HepG2 (cell line): ENCODE measurements around the gene PHACTR1.
"Not testable (repeated sequence)": the region's sequence is repeated elsewhere in the genome, so short reads cannot be mapped to it uniquely, and the experiment has no call there.

Source experiments
- FOSL1 ChIP-seq: sonication (generic); formaldehyde crosslinking; IDR thresholded peaks from 2 replicates; pipeline ENCODE4 v1.9.0; 2021; ENCODE audit warnings: missing genetic modification reagents, borderline replicate concordance
- GTF2F1 ChIP-seq: fragments of 150-350 bp; IDR thresholded peaks from 2 replicates; pipeline ENCODE4 v1.6.1; 2014; ENCODE audit warnings: low read length
- RAD51 ChIP-seq: fragments of 450-650 bp; IDR thresholded peaks from 2 replicates; pipeline ENCODE4 v1.6.1; 2016; ENCODE audit warnings: borderline replicate concordance
- SMARCE1 ChIP-seq: fragments of 450-650 bp; IDR thresholded peaks from 2 replicates; pipeline ENCODE4 v1.6.1; 2017; ENCODE audit warnings: borderline replicate concordance
- U2AF2 ChIP-seq: fragments of 200-400 bp; formaldehyde crosslinking; IDR thresholded peaks from 2 replicates; pipeline ENCODE4 v1.6.1; 2017; ENCODE audit warnings: low read depth, mild to moderate bottlenecking, low read length
- ZBTB7B ChIP-seq: sonication (generic); formaldehyde crosslinking; IDR thresholded peaks from 2 replicates; pipeline ENCODE4 v1.4.0; 2020; ENCODE audit warnings: missing genetic modification reagents
- ZSCAN29 ChIP-seq: sonication (generic); formaldehyde crosslinking; conservative IDR thresholded peaks from 2 replicates; pipeline ENCODE4 v1.4.0; 2020; ENCODE audit warnings: mild to moderate bottlenecking, missing genetic modification reagents
- TF ChIP-seq, protein P1 (sequence below): sonication (generic); formaldehyde crosslinking; IDR thresholded peaks from 2 replicates; pipeline ENCODE4 v1.4.0; 2020; ENCODE audit warnings: missing genetic modification reagents
- TF ChIP-seq, protein P2 (sequence below): sonication (generic); formaldehyde crosslinking; IDR thresholded peaks from 2 replicates; pipeline ENCODE4 v1.4.0; 2020; ENCODE audit warnings: mild to moderate bottlenecking, missing genetic modification reagents
- TF ChIP-seq, protein P3 (sequence below): sonication (generic); formaldehyde crosslinking; IDR thresholded peaks from 2 replicates; pipeline ENCODE4 v1.5.0; 2020; ENCODE audit warnings: mild to moderate bottlenecking, missing genetic modification reagents, moderate library complexity

DNA sequence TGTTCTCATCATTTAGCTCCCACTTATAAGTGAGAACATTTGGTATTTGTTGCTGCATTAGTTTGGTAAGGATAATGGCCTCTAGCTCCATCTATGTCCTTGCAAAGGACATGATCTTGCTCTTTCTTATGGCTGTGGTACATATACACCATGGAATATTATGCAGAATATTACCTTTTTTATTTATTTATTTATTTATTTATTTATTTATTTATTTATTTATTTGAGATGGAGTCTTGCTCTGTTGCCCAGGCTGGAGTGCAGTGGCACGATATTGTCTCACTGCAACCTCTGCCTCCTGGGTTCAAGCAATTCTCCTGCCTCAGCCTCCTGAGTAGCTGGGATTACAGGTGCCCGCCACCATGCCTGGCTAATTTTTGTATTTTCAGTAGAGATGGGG lies 14.2 kb downstream of the PHACTR1 start:
- not testable (repeated sequence) for TF ChIP-seq GTF2F1; U2AF2; RAD51; ZBTB7B; ZSCAN29; SMARCE1; FOSL1 (CRISPR knock-in tag)
- TF ChIP-seq, protein P1, sequence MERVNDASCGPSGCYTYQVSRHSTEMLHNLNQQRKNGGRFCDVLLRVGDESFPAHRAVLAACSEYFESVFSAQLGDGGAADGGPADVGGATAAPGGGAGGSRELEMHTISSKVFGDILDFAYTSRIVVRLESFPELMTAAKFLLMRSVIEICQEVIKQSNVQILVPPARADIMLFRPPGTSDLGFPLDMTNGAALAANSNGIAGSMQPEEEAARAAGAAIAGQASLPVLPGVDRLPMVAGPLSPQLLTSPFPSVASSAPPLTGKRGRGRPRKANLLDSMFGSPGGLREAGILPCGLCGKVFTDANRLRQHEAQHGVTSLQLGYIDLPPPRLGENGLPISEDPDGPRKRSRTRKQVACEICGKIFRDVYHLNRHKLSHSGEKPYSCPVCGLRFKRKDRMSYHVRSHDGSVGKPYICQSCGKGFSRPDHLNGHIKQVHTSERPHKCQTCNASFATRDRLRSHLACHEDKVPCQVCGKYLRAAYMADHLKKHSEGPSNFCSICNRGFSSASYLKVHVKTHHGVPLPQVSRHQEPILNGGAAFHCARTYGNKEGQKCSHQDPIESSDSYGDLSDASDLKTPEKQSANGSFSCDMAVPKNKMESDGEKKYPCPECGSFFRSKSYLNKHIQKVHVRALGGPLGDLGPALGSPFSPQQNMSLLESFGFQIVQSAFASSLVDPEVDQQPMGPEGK (CRISPR knock-in tag): not testable (repeated sequence)
- TF ChIP-seq, protein P2, sequence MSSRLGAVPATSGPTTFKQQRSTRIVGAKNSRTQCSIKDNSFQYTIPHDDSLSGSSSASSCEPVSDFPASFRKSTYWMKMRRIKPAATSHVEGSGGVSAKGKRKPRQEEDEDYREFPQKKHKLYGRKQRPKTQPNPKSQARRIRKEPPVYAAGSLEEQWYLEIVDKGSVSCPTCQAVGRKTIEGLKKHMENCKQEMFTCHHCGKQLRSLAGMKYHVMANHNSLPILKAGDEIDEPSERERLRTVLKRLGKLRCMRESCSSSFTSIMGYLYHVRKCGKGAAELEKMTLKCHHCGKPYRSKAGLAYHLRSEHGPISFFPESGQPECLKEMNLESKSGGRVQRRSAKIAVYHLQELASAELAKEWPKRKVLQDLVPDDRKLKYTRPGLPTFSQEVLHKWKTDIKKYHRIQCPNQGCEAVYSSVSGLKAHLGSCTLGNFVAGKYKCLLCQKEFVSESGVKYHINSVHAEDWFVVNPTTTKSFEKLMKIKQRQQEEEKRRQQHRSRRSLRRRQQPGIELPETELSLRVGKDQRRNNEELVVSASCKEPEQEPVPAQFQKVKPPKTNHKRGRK (CRISPR knock-in tag): not testable (repeated sequence)
- TF ChIP-seq, protein P3, sequence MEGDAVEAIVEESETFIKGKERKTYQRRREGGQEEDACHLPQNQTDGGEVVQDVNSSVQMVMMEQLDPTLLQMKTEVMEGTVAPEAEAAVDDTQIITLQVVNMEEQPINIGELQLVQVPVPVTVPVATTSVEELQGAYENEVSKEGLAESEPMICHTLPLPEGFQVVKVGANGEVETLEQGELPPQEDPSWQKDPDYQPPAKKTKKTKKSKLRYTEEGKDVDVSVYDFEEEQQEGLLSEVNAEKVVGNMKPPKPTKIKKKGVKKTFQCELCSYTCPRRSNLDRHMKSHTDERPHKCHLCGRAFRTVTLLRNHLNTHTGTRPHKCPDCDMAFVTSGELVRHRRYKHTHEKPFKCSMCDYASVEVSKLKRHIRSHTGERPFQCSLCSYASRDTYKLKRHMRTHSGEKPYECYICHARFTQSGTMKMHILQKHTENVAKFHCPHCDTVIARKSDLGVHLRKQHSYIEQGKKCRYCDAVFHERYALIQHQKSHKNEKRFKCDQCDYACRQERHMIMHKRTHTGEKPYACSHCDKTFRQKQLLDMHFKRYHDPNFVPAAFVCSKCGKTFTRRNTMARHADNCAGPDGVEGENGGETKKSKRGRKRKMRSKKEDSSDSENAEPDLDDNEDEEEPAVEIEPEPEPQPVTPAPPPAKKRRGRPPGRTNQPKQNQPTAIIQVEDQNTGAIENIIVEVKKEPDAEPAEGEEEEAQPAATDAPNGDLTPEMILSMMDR (CRISPR knock-in tag): not testable (repeated sequence)
